ENCODE data around the gene TMEM176B.

- no peak for TF ChIP-seq POLR2A (IDR thresholded peaks at IDR 0.05)
- no peak for TF ChIP-seq CTCF (IDR thresholded peaks at IDR 0.05)
Observed at GRCh38 chr7:150745876-150746275, 54.3 kb downstream of the TMEM176B start.
